ENCODE measurements around the gene WT1.

DNA sequence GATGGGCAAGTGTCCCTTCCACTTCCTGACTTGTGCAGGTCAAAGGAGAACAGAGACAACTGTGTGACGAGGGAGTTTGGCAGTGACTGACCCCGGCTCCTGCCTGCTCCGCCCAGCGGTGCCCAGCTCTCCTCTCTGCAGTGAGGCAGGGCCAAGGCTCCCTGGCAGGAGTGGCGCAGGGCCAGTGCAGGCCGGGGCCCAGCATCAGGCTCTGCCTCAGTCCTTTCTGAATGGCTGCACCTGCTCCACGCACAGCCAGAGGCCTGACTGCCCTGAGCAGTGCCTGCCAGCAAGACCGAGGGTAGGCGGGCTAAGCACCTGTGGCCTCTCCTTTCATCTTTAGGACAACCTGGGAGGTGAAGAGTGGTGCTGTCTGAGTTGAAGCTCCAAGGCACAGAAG is 54.2 kb downstream of the WT1 start:
- TF ChIP-seq REST (tag by site-specific recombination; IDR thresholded peaks at IDR 0.05) (no peak), ZBTB44 (tag by site-specific recombination; IDR thresholded peaks at IDR 0.05) (no peak), ZNF211 (tag by site-specific recombination; IDR thresholded peaks at IDR 0.05; ENCODE audit: low read depth) (no peak), ZFP37 (tag by site-specific recombination; IDR thresholded peaks at IDR 0.05) (no peak), ZNF26 (tag by site-specific recombination; IDR thresholded peaks at IDR 0.05) (no peak), ZNF18 (tag by site-specific recombination; IDR thresholded peaks at IDR 0.05) (no peak)
- TF ChIP-seq, protein P1, sequence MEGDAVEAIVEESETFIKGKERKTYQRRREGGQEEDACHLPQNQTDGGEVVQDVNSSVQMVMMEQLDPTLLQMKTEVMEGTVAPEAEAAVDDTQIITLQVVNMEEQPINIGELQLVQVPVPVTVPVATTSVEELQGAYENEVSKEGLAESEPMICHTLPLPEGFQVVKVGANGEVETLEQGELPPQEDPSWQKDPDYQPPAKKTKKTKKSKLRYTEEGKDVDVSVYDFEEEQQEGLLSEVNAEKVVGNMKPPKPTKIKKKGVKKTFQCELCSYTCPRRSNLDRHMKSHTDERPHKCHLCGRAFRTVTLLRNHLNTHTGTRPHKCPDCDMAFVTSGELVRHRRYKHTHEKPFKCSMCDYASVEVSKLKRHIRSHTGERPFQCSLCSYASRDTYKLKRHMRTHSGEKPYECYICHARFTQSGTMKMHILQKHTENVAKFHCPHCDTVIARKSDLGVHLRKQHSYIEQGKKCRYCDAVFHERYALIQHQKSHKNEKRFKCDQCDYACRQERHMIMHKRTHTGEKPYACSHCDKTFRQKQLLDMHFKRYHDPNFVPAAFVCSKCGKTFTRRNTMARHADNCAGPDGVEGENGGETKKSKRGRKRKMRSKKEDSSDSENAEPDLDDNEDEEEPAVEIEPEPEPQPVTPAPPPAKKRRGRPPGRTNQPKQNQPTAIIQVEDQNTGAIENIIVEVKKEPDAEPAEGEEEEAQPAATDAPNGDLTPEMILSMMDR (tag by site-specific recombination; IDR thresholded peaks at IDR 0.05): no peak
- TF ChIP-seq, protein P2, sequence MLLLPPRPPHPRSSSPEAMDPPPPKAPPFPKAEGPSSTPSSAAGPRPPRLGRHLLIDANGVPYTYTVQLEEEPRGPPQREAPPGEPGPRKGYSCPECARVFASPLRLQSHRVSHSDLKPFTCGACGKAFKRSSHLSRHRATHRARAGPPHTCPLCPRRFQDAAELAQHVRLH (tag by site-specific recombination; IDR thresholded peaks at IDR 0.05): no peak

Measured in HEK293 (cell line).